Activated naive CD8-positive, alpha-beta T cell treated with anti-CD3 and anti-CD28 coated beads for 36 hours (primary cell): Measurements from ENCODE around the gene GUCY2C. TPM values are rescaled to one million over a fixed set of nuclear protein-coding genes. Genes with fewer than 3 reads are reported as not detected.

Source experiments
- DNase-seq: peaks from one replicate; pipeline ENCODE4 v3.0.0; 2021
- H3K27ac Mint-ChIP-seq: one replicate; pipeline ENCODE4 v1.8.0; 2022; ENCODE audit warnings: mild to moderate bottlenecking, moderate library complexity, mixed read lengths
- H3K27me3 Mint-ChIP-seq: one replicate; pipeline ENCODE4 v1.8.0; 2022; ENCODE audit warnings: mild to moderate bottlenecking, mixed read lengths
- H3K36me3 Mint-ChIP-seq: one replicate; pipeline ENCODE4 v1.8.0; 2021; ENCODE audit warnings: mild to moderate bottlenecking, mixed read lengths
- H3K4me1 Mint-ChIP-seq: one replicate; pipeline ENCODE4 v1.8.0; 2021; ENCODE audit warnings: mixed read lengths
- H3K4me3 Mint-ChIP-seq: one replicate; pipeline ENCODE4 v1.8.0; 2022; ENCODE audit warnings: mild to moderate bottlenecking, moderate library complexity, mixed read lengths
- H3K9me3 Mint-ChIP-seq: one replicate; pipeline ENCODE4 v1.8.0; 2022; ENCODE audit warnings: mixed read lengths
- total RNA-seq, 2 experiments: library from RNA; stranded (reverse); gene quantifications; one replicate each; pipeline ENCODE4 v1.2.3, GENCODE V29; 2021

GUCY2C gene
- total RNA-seq, 2 experiments from 2014 or later, result not detected

DNA sequence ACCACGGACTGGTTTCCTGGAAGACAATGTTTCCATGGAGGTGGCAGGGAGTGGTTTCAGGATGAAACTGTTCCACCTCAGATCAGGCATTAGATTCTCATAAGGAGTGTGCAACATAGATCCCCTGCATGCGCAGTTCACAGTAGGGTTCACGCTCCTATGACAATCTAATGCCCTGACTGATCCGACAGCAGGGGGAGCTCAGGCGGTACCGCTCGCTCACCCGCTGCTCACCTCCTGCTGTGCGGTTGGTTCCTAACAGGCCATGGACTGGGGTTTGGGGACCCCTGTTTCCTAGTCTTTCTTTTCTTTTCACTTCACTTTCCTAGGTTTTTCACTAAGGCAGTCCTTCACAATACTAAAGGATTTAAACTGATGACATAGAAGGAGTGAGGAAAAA, 39.6 kb downstream of the GUCY2C start:
- no peak for DNase-seq
- no peaks in the 10 kb centered on the region for H3K36me3 Mint-ChIP-seq
- H3K4me3 Mint-ChIP-seq, result no peak overlapping the region
- peaks cover 5% of the 10 kb centered on the region for H3K4me1 Mint-ChIP-seq
- H3K9me3 Mint-ChIP-seq, result no peaks in the 10 kb centered on the region
- no peak overlapping the region for H3K27ac Mint-ChIP-seq
- H3K27me3 Mint-ChIP-seq, result no peaks in the 10 kb centered on the region

DNA sequence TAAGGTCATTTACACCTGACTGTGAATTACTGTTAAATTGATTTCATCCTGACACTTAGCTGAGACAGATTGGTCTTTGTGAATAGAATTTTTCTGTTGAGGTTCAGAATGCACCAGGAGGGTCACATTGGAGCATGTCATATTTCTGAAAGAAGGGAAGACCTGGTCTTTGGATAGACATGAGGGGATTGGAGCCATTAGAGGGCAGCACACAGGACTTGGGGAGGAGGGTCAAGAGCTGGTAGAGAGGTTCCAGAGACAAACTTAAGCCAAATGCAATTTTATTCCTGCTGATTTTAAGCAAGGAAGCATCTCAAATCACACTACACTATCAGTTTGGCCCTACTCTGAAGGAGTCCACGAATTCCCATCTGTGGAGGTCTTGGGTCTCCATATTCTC, 41.1 kb downstream of the GUCY2C start:
- no peak overlapping the region for H3K4me3 Mint-ChIP-seq
- no peaks in the 10 kb centered on the region for H3K9me3 Mint-ChIP-seq
- DNase-seq, result no peak
- no peak overlapping the region for H3K27ac Mint-ChIP-seq
- H3K27me3 Mint-ChIP-seq, result no peaks in the 10 kb centered on the region
- H3K36me3 Mint-ChIP-seq, result no peaks in the 10 kb centered on the region
- peaks cover 5% of the 10 kb centered on the region for H3K4me1 Mint-ChIP-seq

DNA sequence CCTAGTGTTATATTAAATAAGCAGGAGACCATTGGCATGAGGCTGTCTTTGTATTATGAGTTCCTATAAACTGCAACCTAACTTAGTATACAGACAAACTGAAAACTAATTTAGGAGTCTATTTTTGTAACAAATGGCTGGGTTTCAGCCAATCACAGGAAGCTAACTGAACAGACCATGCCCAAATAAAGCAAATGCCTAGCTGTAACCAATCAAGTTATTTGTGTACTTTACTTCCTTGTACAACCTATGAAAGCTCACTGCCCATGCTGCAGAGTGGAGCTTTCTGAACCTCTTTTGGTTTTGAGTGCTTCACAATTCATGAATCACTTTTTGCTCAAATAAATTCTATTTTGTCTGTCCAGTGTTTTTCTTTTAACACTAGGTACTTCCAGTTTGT, 41.6 kb downstream of the GUCY2C start:
- Mint-ChIP-seq H3K27ac (no peak overlapping the region), H3K4me3 (no peak overlapping the region), H3K4me1 (peaks cover 5% of the 10 kb centered on the region), H3K27me3 (no peaks in the 10 kb centered on the region), H3K9me3 (no peaks in the 10 kb centered on the region), H3K36me3 (no peaks in the 10 kb centered on the region)
- DNase-seq, result no peak

DNA sequence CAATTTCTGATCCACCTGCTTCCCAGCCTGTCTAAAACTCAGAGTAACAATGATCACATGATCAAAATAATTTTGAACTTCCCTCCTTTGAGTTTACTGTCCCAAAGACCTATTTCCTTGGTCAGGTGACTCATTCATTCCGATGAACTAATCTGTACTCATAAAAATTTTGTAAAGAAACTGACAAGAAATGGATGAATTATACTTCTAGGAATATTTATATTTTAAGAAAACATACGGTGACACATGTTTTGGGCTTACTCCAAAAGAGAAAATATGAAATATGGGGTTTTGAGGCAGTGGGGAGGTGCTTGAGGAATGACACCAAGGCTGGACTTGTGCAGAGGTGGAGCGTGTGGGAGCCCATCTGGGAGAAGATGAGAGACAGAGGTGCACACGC, 42.0 kb downstream of the GUCY2C start:
- H3K36me3 Mint-ChIP-seq, result no peaks in the 10 kb centered on the region

GRCh38 chr12:14652483-14652882, 43.9 kb downstream of the GUCY2C start:
- Mint-ChIP-seq H3K9me3 (no peaks in the 10 kb centered on the region), H3K27me3 (no peaks in the 10 kb centered on the region), H3K36me3 (no peaks in the 10 kb centered on the region), H3K4me3 (no peak overlapping the region), H3K4me1 (peaks cover 9% of the 10 kb centered on the region), H3K27ac (no peak overlapping the region)
- no peak for DNase-seq

More for the DNA sequence above, 42.0 kb downstream of the GUCY2C start:
- DNase-seq, result no peak
- Mint-ChIP-seq H3K27ac (no peak overlapping the region), H3K4me1 (peaks cover 5% of the 10 kb centered on the region), H3K4me3 (no peak overlapping the region), H3K9me3 (no peaks in the 10 kb centered on the region), H3K27me3 (no peaks in the 10 kb centered on the region)

GRCh38 chr12:14651371-14651770, 45.0 kb downstream of the GUCY2C start:
- Mint-ChIP-seq H3K27ac (no peak overlapping the region), H3K9me3 (no peaks in the 10 kb centered on the region), H3K4me1 (peaks cover 9% of the 10 kb centered on the region), H3K27me3 (no peaks in the 10 kb centered on the region), H3K4me3 (no peak overlapping the region), H3K36me3 (no peaks in the 10 kb centered on the region)
- no peak for DNase-seq

DNA sequence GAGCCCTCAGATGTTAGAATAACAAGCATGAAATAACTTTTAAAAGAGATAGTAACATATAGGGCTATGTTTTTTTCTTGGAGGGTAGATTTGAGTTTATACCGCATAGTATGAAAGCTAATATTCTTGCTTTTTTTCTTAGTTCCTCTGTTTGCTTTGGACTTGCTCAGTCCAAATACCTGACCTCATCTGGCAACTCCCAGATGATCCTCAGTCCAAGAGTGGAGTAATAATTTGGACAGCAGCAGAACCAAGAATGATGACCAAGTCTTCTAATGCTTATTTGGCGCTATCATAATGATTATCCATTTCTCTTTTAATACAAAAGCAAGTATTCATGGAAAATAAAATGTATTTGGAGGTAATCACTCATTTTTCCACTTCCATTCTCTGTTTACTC, 45.6 kb downstream of the GUCY2C start:
- peaks cover 9% of the 10 kb centered on the region for H3K4me1 Mint-ChIP-seq
- H3K36me3 Mint-ChIP-seq, result no peaks in the 10 kb centered on the region
- no peaks in the 10 kb centered on the region for H3K9me3 Mint-ChIP-seq
- DNase-seq, result no peak
- no peak overlapping the region for H3K27ac Mint-ChIP-seq
- no peak overlapping the region for H3K4me3 Mint-ChIP-seq
- H3K27me3 Mint-ChIP-seq, result no peaks in the 10 kb centered on the region

DNA sequence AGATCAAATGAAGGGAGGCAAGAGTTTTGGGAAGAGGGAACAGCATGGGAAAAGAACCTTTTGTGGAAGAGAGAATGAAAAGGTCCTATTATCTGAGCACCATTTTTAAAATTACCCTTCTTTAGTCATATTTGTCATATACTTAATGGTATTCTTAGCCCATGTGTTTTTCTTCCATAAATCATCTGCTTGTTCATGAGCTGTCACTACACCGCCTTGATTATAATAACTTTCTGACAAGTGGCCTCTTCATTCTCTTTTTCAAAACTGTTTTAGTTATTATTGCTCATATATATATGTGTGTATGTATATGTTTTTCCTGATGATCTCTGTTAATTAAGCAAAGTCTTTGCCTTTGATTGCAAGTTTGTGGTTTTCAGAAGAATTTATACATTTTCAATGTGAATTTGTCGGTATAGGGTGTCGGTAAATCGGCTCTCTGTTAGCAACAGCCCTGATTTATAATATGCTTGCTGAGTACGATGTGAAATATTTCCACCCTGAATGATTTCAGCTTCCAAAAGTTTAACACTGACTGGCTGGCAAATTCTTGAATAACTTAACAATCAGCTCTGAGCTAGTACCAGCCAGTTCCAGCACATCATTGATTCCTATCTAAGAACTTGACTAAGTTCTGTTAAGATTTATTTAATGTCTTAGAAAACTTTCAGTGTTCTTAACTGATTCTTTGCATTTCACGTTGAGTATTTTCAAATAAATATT, 49.2 kb downstream of the GUCY2C start:
- peaks cover 27% of the 10 kb centered on the region for H3K4me1 Mint-ChIP-seq
- H3K4me3 Mint-ChIP-seq, result no peak overlapping the region
- H3K27ac Mint-ChIP-seq, result no peak overlapping the region
- H3K9me3 Mint-ChIP-seq, result no peaks in the 10 kb centered on the region
- peaks cover 4% of the 10 kb centered on the region for H3K27me3 Mint-ChIP-seq
- DNase-seq, result no peak
- no peaks in the 10 kb centered on the region for H3K36me3 Mint-ChIP-seq

DNA sequence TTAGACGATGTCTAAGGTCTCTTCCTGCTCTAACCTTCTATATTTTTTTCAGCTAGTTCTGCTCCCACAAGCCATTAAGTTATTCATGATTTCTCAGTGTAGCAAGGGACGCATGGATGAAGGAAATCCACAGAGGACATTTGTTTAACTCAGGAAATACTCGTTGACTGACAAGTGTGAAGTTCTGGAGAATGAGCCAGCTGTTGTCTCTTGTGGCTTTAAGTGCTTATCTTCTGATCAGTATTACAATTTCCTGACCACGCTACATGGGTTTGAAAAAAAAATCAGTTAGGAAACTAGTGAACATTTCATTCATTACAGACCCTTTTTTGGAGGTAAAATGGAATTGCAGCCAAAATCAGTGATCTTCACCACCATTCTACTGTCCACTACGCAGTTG, 53.1 kb downstream of the GUCY2C start:
- peaks cover 23% of the 10 kb centered on the region for H3K4me1 Mint-ChIP-seq
- peaks cover 4% of the 10 kb centered on the region for H3K27me3 Mint-ChIP-seq
- H3K4me3 Mint-ChIP-seq, result peak overlapping the region; percentile 11
- no peaks in the 10 kb centered on the region for H3K9me3 Mint-ChIP-seq
- no peaks in the 10 kb centered on the region for H3K36me3 Mint-ChIP-seq
- DNase-seq, result no peak
- no peak overlapping the region for H3K27ac Mint-ChIP-seq

- no peak for DNase-seq
- no peak overlapping the region for H3K4me3 Mint-ChIP-seq
- no peak overlapping the region for H3K27ac Mint-ChIP-seq
- H3K27me3 Mint-ChIP-seq, result peaks cover 5% of the 10 kb centered on the region
- peaks cover 9% of the 10 kb centered on the region for H3K4me1 Mint-ChIP-seq
- peaks cover 2% of the 10 kb centered on the region for H3K36me3 Mint-ChIP-seq
- peaks cover 19% of the 10 kb centered on the region for H3K9me3 Mint-ChIP-seq
These were observed 58.3 kb downstream of the GUCY2C start for GRCh38 chr12:14638066-14638465.

GRCh38 chr12:14635776-14636175, 60.6 kb downstream of the GUCY2C start:
- Mint-ChIP-seq H3K4me3 (no peak overlapping the region), H3K27me3 (peaks cover 5% of the 10 kb centered on the region), H3K36me3 (peaks cover 2% of the 10 kb centered on the region), H3K4me1 (peaks cover 2% of the 10 kb centered on the region), H3K27ac (no peak overlapping the region), H3K9me3 (peaks cover 19% of the 10 kb centered on the region)
- DNase-seq, result no peak

DNA sequence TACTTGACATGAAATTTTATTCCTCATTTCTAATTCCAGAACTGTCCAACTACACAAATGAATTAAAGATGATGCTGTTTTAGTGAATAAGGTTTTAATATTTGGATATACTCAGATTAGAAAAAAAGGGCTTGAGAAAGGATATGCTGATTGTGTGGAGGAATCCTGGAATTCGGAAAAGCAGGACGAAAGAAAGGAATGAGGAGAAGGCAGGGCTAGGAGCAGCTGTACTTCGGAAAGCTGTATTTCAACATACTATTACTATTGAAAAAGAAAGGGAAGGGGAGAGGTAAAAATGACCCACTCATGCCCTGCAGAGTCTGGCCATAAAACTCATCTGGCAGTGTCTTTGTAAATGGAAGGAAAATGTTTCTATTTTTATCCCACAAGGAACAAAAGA, 65.6 kb downstream of the GUCY2C start:
- no peak for DNase-seq
- Mint-ChIP-seq H3K27ac (no peak overlapping the region), H3K4me1 (peaks cover 2% of the 10 kb centered on the region), H3K27me3 (peaks cover 5% of the 10 kb centered on the region), H3K36me3 (no peaks in the 10 kb centered on the region), H3K4me3 (no peak overlapping the region), H3K9me3 (peaks cover 10% of the 10 kb centered on the region)

- no peak overlapping the region for H3K4me3 Mint-ChIP-seq
- H3K27ac Mint-ChIP-seq, result no peak overlapping the region
- peaks cover 2% of the 10 kb centered on the region for H3K4me1 Mint-ChIP-seq
- H3K27me3 Mint-ChIP-seq, result peaks cover 5% of the 10 kb centered on the region
- H3K9me3 Mint-ChIP-seq, result peaks cover 6% of the 10 kb centered on the region
- no peaks in the 10 kb centered on the region for H3K36me3 Mint-ChIP-seq
- DNase-seq, result peak; percentile 43
These were observed 66.3 kb downstream of the GUCY2C start for GRCh38 chr12:14629832-14630710.

GRCh38 chr12:14628771-14629170, 67.6 kb downstream of the GUCY2C start:
- Mint-ChIP-seq H3K36me3 (no peaks in the 10 kb centered on the region), H3K9me3 (peaks cover 2% of the 10 kb centered on the region), H3K27ac (no peak overlapping the region), H3K27me3 (peaks cover 2% of the 10 kb centered on the region), H3K4me1 (no peaks in the 10 kb centered on the region), H3K4me3 (no peak overlapping the region)
- no peak for DNase-seq

DNA sequence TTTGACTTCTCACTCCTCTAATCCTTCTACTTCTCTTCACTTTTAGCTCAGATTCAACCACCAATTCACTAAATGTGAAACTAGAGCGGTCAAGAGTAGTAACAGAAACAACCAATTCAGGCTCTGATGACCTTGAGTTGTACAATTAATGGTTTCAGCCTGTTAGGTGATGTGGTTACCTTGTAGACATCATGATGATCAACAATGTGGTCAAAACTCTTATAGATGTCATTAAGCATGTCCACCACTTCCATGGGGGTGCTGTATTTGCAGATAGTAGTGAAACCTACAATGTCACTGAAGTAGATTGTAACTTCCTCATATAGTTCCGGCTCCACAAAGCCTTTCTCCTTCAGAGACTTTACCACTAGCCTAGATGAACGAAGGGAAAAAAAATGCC, 74.6 kb downstream of the GUCY2C start:
- H3K36me3 Mint-ChIP-seq, result no peaks in the 10 kb centered on the region
- H3K9me3 Mint-ChIP-seq, result no peaks in the 10 kb centered on the region
- peaks cover 11% of the 10 kb centered on the region for H3K27me3 Mint-ChIP-seq
- DNase-seq, result no peak
- no peak overlapping the region for H3K4me3 Mint-ChIP-seq
- peaks cover 6% of the 10 kb centered on the region for H3K4me1 Mint-ChIP-seq
- no peak overlapping the region for H3K27ac Mint-ChIP-seq
